ENCODE measurements around the gene PDE6H. TPM values are rescaled to one million over a fixed set of nuclear protein-coding genes. Genes with fewer than 3 reads are reported as not detected.

Gene PDE6H
- total RNA-seq: not detected in 2 replicates

DNA sequence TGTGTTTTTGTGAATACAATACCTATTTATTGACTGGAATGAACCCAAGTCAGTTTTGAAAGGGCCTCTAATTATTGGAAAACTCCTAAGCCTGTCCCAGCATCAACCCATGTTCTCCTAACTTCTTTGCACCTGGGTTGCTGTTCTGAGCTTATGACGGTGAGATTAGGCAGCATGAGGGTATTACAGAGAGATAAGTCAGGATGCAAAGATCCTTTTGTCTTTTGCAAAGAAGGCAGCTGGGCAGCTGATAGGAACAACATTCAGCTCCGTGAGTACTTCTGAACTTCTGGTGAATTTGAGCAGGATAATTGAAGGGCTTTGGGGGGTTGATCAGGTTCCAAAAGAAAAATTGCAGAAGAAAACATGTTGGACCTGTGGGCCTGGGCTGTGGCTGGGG is at the start of gene PDE6H:
Gene PDE6H (plus strand): TSS at position 227 of the 400 bp plus-strand sequence. CDS start 4,971 bp downstream, outside the sequence.
- DNase-seq (ENCODE audit: low read depth in 2 of 2): no peak

DNA sequence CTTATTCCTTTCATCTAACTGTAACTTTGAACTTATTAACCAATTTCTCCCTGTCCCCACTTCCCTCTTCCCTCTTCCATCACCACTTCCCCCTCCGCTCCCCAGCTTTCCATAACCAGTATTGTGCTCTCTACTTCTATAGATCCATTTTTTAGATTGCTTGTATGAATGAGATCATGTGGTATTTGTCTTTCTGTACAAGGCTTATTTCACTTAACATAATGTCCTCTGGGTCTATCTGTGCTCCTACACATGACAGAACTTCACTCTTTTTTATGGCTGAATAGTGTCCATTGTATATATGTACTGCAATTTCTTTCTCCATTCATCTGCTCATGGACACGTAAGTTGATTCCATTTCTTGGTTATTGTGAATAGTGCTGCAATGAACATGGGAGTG is 48.9 kb upstream of the PDE6H start:
- DNase-seq (ENCODE audit: low read depth in 2 of 2): no peak

DNA sequence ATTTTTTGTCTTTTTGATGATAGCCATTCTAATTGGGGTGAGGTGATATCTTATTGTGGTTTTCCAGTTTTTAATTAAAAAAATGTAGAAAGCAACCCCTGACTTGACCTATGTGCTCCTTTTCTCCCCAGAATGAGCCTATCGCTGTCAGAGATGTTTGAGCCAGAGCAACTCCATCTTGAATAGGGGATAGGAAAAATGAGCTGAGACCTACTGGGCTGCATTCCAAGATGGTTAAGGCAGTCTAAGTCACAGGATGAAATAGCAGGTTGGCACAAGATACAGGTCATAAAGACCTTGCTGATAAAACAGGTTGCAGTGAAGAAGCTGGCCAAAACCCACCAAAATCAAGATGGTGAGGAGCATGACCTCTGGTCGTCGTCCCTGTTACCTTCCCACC is 48.3 kb upstream of the PDE6H start:
- DNase-seq (ENCODE audit: low read depth in 2 of 2): no peak

DNA sequence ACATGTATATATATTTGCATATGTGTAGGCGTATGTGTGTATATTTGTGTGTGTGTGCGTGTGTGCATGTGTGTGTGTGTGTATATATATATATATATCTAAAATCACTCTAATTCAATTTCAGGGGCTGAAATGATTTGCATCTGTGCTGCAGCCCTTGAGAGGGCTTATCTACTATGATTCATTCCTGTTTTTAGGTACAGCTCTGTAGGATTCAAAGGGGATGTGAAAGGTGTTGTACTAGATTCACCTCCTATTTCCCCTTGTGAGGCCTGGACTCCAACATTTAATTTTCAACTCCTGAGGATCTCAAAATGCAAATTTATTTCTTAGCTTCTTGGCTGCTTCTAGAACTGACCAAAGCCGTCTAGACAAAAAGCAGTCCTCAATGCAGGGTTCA is 45.6 kb upstream of the PDE6H start:
- DNase-seq (ENCODE audit: low read depth in 2 of 2): no peak

DNA sequence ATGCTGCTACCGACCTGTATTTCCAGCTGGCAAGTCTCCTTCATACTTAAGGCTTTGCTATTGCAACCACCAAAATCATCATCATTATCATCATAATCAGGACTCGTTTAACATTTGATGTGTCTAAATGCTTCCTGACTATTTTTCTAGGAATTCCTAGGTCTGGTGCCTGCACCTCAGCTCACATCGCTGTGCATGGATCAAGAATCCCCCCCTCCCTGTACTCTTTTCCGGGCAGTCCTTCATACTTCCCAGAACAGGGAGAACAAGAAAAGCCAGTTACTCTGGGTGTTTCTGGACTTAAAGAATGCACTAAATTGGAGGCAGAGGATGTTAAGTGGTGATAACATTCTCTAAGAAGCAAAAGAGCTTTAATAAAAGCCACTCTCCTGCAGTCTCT is 43.9 kb upstream of the PDE6H start:
- no peak for DNase-seq (ENCODE audit: low read depth in 2 of 2)

DNA sequence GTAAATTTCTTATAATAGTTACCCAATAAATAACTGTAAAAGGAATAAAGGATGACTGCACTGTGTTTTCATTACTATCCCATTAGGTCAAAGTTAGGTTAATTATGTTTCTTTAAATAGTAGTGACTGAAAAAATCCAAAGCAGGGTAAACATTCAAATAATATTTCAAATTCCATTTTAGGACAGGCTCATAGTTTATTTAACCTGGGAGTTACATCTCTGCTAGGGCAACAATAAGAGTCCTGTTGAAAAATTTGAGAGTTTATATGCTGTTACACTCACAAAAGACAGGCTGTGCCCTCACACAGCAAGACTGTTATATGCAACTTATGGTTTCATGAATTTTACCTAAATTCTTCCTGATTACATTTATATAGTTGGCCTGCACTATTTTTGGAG is 42.5 kb upstream of the PDE6H start:
- peak in 1 of 2 donors; percentile 29 for DNase-seq (ENCODE audit: low read depth in 2 of 2)

DNA sequence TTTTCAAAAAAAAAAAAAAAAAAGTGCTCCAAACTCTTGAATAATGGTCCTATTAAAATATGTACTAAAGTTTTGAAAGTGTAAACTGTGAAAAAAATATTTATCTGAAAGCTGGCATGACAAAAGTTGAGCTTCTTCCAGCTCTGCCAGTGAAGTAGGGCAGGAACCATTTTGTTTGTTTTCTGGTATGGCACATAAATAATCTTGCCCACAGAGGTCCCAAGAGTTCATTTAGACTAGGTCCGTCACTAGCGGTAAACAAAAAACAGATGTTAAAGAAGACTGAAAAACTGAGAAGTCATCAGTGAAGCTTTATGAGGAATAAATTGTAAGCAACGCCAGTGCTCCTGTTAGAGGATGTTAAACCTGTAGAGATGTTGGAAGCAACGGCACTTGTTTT is 41.5 kb upstream of the PDE6H start:
- DNase-seq (ENCODE audit: low read depth in 2 of 2): no peak

DNA sequence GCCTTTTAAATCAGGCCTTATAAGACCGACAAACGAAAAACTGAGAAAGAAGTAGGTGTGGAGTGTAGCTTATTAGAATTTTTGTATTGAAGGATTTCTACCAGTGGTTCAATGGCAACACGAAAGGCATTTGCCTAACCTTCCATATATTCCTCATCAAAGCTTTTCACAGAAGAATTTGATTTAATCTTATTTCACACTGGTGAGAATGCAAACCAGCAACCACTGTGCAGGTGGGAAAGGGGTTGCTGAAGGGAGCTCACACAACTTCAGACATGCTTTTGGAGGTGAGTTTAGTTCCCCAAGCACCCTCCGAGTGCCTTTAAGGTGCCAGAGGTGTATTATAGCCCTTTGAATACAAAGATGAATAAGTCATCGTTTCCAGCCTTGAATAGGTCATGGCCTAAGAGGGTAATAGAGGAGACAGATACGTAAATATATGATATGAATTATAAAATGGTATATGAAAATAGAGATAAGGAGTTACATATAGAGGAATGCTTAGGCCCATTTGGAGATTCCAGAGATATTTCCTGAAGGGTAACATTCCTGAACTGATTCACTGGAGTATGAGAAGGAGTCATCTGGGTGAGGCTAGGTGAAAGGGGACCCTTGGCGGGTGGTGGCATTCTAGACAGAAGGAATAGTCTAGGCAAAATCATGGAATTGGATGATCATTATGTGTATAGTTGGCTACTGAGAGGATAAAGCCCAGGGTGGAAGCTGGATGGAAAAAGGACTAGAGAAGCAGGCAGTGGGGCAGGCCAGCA is 40.9 kb upstream of the PDE6H start:
- DNase-seq (ENCODE audit: low read depth in 2 of 2): no peak

DNA sequence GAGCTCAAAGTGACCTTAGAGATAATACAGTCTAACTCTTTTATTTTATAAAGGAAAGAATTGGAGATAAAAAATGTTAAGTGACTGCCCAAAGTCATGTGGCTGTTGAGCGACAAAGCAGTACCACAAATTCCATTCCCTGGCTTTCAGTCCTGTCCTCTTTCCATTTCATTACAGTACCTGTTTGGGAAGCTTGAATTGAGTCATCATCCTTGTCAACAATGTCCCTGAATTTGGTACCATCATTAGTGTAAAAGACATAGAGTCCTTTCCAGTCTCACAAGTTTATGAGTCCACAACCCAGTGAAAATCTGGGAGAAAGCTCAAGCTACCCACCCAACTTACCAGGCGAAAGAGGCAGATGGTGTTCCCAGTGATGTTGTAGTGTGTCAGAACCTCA is 38.3 kb upstream of the PDE6H start:
- no peak for DNase-seq (ENCODE audit: low read depth in 2 of 2)

DNA sequence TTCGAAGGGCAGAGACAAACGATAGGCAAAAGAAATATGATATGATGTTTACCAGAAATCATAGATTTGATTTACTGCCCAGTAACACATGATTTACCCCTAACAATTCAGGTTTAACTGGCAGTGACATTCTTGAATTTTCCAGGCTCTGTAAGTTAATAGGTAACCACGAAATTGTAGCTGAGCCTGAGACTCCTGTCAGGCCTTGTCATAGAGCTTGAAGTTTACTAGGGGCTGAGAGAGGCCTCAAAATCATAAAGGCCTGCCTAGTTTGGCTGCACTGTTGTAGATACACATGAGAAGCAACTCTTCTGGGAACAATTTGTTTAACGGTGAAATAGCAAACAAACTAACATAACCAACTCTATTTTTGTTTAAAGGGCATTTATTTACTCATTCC is 37.8 kb upstream of the PDE6H start:
- DNase-seq (ENCODE audit: low read depth in 2 of 2): no peak

DNA sequence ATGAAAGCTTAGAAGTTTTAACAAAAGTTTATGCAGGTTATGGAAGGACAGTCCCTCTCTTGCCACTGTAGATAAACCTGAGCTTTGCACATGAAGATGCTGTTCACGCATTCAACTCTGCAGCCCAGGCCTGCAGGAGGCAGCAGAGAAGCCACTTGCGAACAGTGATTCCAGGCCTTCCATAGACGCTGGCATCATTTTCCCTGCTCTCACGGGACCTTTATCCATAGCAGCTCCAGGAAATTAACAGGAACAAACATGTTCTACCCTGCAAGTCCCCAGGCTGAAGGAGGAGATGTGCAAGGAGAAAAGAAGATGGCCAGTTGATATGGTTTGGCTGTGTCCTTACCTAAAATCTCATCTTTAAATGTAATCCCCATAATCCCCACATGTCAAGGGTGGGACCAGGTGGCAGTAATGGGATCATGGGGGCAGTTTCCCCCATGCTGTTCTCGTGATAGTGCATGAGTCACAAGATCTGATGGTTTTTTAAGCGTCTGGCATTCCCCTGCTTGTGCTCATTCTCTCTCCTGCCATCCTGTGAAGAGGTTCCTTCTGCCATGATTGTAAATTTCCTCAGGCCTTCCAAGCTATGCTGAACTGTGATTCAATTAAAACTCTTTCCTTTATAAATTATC is 36.5 kb upstream of the PDE6H start:
- DNase-seq (ENCODE audit: low read depth in 2 of 2): peak; percentile 39 to 43

DNA sequence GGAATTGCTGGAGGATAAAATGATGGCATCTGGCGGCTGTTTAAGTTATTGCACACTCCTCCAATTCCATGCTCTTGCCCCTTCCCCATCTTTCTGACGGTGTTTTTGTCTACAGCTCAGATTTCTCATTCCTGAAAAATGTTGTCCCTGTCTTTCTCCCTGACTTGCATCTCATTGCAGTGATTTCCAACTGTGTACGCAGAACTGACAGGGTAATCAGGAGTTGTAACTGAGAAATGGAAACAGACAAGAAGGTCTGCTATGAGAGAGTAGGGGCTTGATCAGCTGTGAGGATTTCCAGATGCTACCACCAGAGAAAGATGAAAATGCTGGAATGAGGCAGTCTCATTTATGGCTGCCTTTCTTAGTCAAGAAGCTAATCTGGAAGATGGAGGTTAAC is 35.8 kb upstream of the PDE6H start:
- DNase-seq (ENCODE audit: low read depth in 2 of 2): no peak

DNA sequence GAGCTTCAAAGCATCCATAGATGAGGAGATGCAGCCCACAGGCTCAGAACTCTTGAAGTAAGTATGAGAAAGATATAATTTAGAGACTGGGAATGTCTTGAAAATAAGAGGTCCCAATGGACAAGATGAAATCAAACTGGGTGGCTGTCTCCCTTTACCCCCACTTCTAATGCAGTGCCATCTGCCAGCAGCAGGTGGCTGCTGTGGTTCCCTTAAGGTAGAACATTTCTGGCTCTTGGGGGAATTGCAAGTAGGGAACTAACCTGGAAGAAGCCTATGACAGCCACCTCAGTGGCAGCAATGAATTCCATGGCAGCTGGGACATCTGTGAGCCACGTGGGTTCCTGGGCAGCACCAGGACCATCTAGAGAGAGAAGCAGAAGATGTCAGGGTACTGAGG is 35.2 kb upstream of the PDE6H start:
- no peak for DNase-seq (ENCODE audit: low read depth in 2 of 2)

DNA sequence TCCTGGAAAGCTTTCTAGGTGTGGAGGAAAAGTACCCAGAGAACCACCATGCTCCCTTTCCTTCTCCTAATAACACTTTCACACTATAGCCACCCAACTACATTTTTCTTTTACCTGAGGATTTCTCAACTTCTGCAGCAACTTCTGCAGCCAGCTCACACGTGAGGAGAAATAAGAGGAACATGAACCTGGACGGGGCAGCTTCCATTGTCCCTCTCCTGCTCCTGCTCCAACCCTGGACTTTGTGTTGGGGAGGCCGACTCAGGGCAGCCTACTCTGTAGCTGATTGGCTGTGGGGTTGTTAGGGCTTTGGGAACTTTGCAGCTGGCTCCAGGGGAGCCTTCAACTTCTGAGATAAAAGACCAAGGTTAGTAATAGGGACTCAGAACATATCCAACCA is 34.5 kb upstream of the PDE6H start, which contains the start of gene ERP27:
Gene ERP27 (minus strand): TSS at position 237 of the 400 bp plus-strand sequence. CDS start 29 bp downstream, at position 208.
- DNase-seq (ENCODE audit: low read depth in 2 of 2): no peak

DNA sequence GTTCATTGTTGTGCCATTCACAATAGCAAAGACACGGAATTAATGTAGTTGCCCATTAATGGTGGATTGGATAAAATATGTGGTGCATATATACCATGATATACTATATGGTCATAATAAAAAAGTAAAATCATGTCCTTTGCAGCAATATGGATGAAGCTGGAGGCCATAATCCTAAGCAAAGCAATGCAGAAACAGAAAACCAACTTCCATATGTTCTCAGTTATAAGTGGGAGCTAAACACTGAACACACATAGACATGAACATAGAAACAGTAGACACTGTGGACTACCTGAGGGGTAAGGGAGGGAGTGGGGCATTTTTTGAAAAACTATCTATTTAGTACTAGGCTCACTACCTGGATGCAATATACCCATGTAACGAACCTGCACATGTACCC is 31.5 kb upstream of the PDE6H start:
- no peak for DNase-seq (ENCODE audit: low read depth in 2 of 2)

DNA sequence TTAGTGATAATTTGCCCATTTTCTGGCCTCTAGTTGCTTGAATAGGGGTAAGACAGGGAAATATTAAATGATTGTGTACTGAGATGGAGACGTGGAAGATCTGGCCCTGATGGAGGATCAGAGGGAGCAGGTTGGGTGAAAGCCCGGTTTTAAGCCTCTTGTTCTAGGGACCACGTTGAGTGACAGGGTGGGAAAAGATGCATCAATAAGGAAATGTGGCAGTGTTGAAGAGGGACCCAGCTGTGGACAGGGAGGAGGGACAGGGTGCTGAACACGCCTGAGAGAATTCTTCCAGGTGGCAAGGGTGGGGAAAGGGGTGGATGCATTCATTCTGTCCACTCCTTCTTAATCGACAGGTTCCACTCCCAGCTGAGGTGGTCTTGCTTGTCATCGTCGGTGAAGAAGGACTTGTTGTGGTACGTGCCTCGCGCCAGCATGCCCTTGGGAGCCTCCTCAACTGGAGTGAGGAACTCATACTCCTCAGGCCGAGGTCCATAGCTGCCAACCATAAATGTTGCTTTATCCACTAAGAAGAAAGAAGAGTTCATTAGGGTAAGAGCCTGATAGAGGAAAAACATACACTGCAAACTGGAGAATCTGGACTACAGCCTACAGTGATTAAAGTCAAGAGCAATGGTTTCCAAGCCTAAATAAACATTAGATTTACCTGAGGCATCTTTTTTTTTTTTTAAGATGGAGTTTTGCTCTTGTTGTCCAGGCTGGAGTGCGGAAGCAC is 30.5 kb upstream of the PDE6H start:
- no peak for DNase-seq (ENCODE audit: low read depth in 2 of 2)

DNA sequence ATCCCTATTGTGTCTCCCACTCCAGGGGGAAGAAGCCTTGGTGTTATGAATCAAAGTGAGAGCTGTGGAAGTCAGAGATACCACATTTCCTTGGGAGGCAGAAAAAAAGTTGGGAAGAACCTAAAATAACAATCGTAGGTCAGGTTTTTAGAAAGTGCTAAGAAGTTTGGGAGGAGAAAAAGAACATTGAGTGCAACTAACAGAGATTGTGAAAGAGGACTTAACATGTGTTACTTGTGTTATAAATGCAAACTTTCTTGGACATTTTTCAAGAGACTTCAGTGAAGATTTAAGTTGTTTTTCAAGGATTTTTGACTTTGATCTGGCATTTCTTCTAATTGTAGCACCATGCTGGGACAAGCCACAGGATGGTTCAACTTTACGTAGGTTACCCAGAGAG is 26.7 kb upstream of the PDE6H start:
- DNase-seq (ENCODE audit: low read depth in 2 of 2): no peak

DNA sequence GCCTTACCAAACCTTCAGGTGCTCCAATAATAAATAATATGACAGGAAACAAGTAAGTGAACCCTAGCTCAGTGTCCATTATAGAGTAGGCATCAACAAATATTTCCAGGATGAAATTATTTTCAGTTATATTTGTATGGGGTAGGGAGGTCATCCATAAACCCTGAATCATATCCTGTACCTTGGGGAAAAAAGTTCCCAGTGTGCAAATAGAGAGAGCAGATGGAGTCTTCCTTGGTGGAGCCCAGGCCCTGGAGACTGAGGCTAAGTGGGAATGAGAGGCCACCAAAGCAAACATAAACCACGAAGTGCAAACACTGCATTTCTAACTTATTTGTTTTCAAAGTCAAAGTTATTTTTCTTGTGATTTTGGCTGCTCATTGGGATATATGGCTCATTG is 26.0 kb upstream of the PDE6H start:
- DNase-seq (ENCODE audit: low read depth in 2 of 2): peak; percentile 57 to 72

DNA sequence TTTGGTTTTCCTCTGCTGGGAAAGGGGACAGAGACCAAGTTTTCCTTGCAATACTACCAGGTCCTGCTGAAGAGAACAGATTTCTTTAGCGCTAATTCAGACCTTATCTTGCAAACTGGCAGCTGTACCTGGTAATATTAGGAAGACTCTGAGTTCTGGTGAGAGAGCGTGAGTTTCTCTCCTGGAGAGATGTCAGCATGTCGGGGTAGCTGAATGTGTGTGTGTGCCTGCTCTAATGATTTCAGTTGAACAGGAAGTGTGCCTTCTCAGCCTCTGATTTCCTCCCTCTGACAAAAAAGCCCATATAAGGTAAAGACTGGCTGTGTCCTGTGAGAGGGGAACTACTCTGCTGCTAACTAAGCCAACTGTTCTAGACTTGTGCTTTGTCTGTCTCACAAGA is 24.2 kb upstream of the PDE6H start:
- DNase-seq (ENCODE audit: low read depth in 2 of 2): peak; percentile 96 to 97

DNA sequence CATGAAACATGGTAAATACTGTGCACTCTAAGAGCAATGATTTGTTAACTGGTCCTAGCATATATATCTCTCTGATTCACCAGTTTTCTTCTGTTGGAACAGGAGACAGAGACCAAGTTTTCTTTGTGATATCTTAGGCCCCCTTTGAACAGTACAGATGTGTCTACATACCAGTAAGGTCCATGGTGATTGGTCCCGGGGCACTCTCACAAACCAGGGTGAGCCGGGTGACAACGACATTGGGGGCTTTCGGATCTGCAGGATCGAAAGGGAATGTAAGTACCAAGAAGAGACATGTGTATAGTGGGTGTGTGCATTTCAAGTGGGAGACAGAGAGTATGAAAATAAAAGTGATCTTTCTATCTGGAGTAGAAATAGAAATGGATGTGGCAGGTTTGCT is 23.2 kb upstream of the PDE6H start:
- DNase-seq (ENCODE audit: low read depth in 2 of 2): no peak

DNA sequence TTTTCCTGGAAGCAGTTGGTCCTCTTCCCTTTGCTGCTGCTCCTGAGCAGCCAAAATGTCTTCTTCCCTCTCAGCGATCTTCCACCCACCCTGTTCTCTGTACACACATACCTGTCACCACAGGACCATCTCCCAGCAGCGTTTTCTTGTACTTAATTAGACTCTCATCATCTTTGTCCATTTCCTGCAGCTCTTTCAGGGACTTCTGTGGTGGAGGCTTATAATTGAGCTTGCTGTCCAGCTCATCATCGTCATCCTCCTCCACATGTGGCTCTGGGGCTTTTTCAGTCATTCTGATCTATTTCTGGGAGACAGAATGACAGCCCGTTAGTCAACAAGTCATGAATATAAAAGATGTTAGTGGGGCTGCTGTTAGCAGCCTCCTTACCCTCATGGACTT is 22.4 kb upstream of the PDE6H start:
- no peak for DNase-seq (ENCODE audit: low read depth in 2 of 2)

DNA sequence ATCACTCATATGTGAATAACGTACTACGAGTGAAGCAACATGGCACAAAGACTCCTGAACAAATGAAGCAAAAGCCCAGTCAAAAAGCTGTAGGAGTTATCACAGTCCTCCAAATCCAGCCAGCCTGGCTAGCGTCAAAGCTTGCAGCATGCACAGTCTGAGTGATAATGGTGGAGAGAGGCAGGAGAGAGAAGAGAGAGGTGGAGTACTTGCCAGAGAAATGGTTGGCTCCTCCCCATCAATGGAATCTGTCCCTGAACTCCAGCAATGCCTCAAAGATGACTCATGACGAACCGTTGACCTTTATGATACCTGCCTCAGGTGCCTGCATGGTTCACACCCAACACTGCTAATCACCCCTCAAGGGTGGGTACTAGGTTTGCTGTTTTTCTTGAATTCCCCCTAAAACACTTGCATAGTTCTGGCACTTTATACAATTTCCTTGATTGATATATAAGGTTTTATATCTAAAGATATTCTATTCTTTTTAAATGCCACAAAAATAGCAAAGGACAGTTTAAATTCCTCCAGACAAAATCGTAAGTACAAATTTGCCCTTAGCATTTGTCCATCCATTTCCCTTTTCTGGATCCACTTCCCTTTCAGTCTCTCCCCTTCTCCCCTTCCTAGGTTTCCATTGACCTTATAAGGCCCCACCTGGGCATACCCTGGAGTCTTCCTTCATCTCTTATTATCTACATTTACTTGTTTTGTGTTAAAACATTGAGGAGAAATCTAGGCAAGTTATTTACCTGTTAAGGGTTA is 21.7 kb upstream of the PDE6H start:
- peak; percentile 45 to 48 for DNase-seq (ENCODE audit: low read depth in 2 of 2)

All from lung microvascular endothelial cell (primary cell).